A673 (cell line): Measurements from ENCODE around the gene LGALS12. TPM values are rescaled to one million over a fixed set of nuclear protein-coding genes. Genes with fewer than 3 reads are reported as not detected.

ENCODE experiments used
- BruUV-seq: library from RNA; stranded (reverse); fragments of 400-500 nt; replicated peaks from 2 replicates; lab custom pipeline; 2021; lab: Mats Ljungman, UMichigan
- CTCF ChIA-PET: fragments of 300-600 bp; sonication (Branson Sonifier 250); formaldehyde crosslinking; loops from one replicate; lab custom pipeline; 2022; ENCODE audit warnings: antibody characterized with exemption; lab: Charles Lee
- POLR2A ChIA-PET: fragments of 300-600 bp; sonication (Branson Sonifier 250); formaldehyde crosslinking; loops from one replicate; lab custom pipeline; 2022; ENCODE audit warnings: antibody characterized with exemption; ENCODE audit not compliant: low non-redundant PET; lab: Charles Lee
- DNase-seq: peaks from one replicate; pipeline ENCODE4 v3.0.0-alpha.2; 2015; ENCODE audit warnings: low spot score
- H3K27ac ChIP-seq: fragments of 200-600 bp; sonication (generic); 2 replicates; pipeline ENCODE4 v1.5.1; 2016; ENCODE audit warnings: mixed run types, low read depth, mild to moderate bottlenecking, mixed read lengths, antibody characterized with exemption, low read length; ENCODE audit not compliant: poor library complexity, severe bottlenecking
- H3K27me3 ChIP-seq: fragments of 200-600 bp; sonication (generic); replicated peaks from 2 replicates; pipeline ENCODE4 v1.6.1; 2017; ENCODE audit warnings: mixed run types, low read depth, mild to moderate bottlenecking, mixed read lengths, antibody characterized with exemption, low read length; ENCODE audit not compliant: insufficient read depth, poor library complexity
- H3K36me3 ChIP-seq: fragments of 200-600 bp; sonication (generic); 2 replicates; pipeline ENCODE4 v1.6.1; 2016; ENCODE audit warnings: mixed run types, mild to moderate bottlenecking, mixed read lengths, antibody characterized with exemption, low read length; ENCODE audit not compliant: insufficient read depth, poor library complexity, severe bottlenecking
- H3K4me1 ChIP-seq: fragments of 200-600 bp; sonication (generic); 2 replicates; pipeline ENCODE4 v1.6.1; 2017; ENCODE audit warnings: mixed run types, mild to moderate bottlenecking, mixed read lengths, antibody characterized with exemption, low read length; ENCODE audit not compliant: insufficient read depth, poor library complexity, severe bottlenecking
- H3K4me3 ChIP-seq: fragments of 200-600 bp; sonication (generic); 2 replicates; pipeline ENCODE4 v1.5.1; 2016; ENCODE audit warnings: low read depth, mixed run types, mild to moderate bottlenecking, mixed read lengths, low read length; ENCODE audit not compliant: poor library complexity, severe bottlenecking
- H3K9me3 ChIP-seq: fragments of 200-600 bp; sonication (generic); 2 replicates; pipeline ENCODE4 v1.6.1; 2016; ENCODE audit warnings: mixed run types, low read depth, mild to moderate bottlenecking, mixed read lengths, antibody characterized with exemption, low read length; ENCODE audit not compliant: poor library complexity, severe bottlenecking
- CTCF ChIP-seq: fragments of 300-800, 200-600 bp; sonication (generic); conservative IDR thresholded peaks from 2 replicates; pipeline ENCODE4 v1.5.1; 2017; ENCODE audit warnings: low read depth, mild to moderate bottlenecking, antibody characterized with exemption, low read length, moderate library complexity, mixed read lengths
- EZH2 ChIP-seq: fragments of 200-600 bp; sonication (generic); IDR thresholded peaks from 2 replicates; pipeline ENCODE4 v1.6.1; 2017; ENCODE audit warnings: borderline replicate concordance, low read depth, mild to moderate bottlenecking, mixed read lengths, antibody characterized with exemption, low read length; ENCODE audit not compliant: poor library complexity, severe bottlenecking
- intact Hi-C: fragments of 100-400 bp; cut with micrococcal nuclease; formaldehyde crosslinking; loops from one replicate; pipeline ENCODE4 v1.10.0; 2022; ENCODE audit not compliant: unreplicated experiment
- total RNA-seq: library from RNA; stranded (reverse); gene quantifications from 2 replicates; pipeline ENCODE4 v1.2.3, GENCODE V29; 2021

LGALS12 gene
- total RNA-seq, 1 experiment from 2014 or later: not detected

- CTCF ChIA-PET: no interaction called here
- H3K27ac ChIP-seq: no peak overlapping the region
- H3K4me3 ChIP-seq: no peak overlapping the region
- H3K27me3 ChIP-seq: no peaks in the 10 kb centered on the region
- no peaks in the 10 kb centered on the region for H3K4me1 ChIP-seq
- POLR2A ChIA-PET: no interaction called here
- no peak for TF ChIP-seq EZH2
- intact Hi-C loops: no loop called here
- no TSS peak for BruUV-seq
- no peak for DNase-seq
- H3K36me3 ChIP-seq: no peaks in the 10 kb centered on the region
- no peaks in the 10 kb centered on the region for H3K9me3 ChIP-seq
Observed at GRCh38 chr11:63554877-63555223, 49.0 kb downstream of the LGALS12 start.

GRCh38 chr11:63556404-63557013 is 50.6 kb downstream of the LGALS12 start:
- intact Hi-C loops: no loop called here
- Histone ChIP-seq H3K36me3 (no peaks in the 10 kb centered on the region), H3K27me3 (no peaks in the 10 kb centered on the region), H3K4me1 (no peaks in the 10 kb centered on the region), H3K4me3 (no peak overlapping the region), H3K9me3 (no peaks in the 10 kb centered on the region), H3K27ac (no peak overlapping the region)
- TF ChIP-seq CTCF: no peak
- no peak for TF ChIP-seq EZH2
- POLR2A ChIA-PET: no interaction called here
- DNase-seq: no peak
- CTCF ChIA-PET: no interaction called here
- no TSS peak for BruUV-seq

GRCh38 chr11:63557570-63557969 is 51.7 kb downstream of the LGALS12 start:
- DNase-seq: no peak
- no TSS peak for BruUV-seq
- Histone ChIP-seq H3K36me3 (no peaks in the 10 kb centered on the region), H3K27me3 (no peaks in the 10 kb centered on the region), H3K4me3 (no peak overlapping the region), H3K9me3 (no peaks in the 10 kb centered on the region), H3K4me1 (no peaks in the 10 kb centered on the region), H3K27ac (no peak overlapping the region)
- CTCF ChIA-PET: no interaction called here
- intact Hi-C loops: no loop called here
- POLR2A ChIA-PET: no interaction called here
- no peak for TF ChIP-seq EZH2
- no peak for TF ChIP-seq CTCF
